ENCODE results near the gene CNTNAP2. TPM values are rescaled to one million over a fixed set of nuclear protein-coding genes. Genes with fewer than 3 reads are reported as not detected.

The CNTNAP2 gene
- total and polyA plus RNA-seq, 2 of the 13 experiments (the other 11 are each of a cell fraction or from before 2014, with no cell fraction given): 0.40 to 0.42 TPM

- CTCF ChIA-PET (ENCODE audit: low intra/inter-chr PET ratio, low total read pairs): no interaction called here
- Histone ChIP-seq H3K27me3 (ENCODE audit: control insufficient read depth in 1 of 2, insufficient read depth in 2 of 2, low read length in 2 of 2) (no peaks in the 10 kb centered on the region), H2AFZ (ENCODE audit: low read length) (no peak overlapping the region), H3K27ac (ENCODE audit: extremely low read length, insufficient read depth, low read length) (no peak overlapping the region), H3K9me3 (ENCODE audit: low read length) (no peaks in the 10 kb centered on the region), H3K79me2 (ENCODE audit: insufficient read depth, low read length) (no peaks in the 10 kb centered on the region), H3K4me1 (ENCODE audit: insufficient read depth, low read length) (no peaks in the 10 kb centered on the region), H3K36me3 (replicated peaks in 1 of 2; ENCODE audit: control insufficient read depth in 1 of 2, insufficient read depth in 2 of 2, low read length in 2 of 2) (no peaks in the 10 kb centered on the region), H3K4me2 (ENCODE audit: low read depth, low read length) (no peak overlapping the region), H3K4me3 (replicated peaks in 1 of 3; ENCODE audit: insufficient read depth in 1 of 3, low read depth in 2 of 3, low read length in 3 of 3) (no peak overlapping the region), H4K20me1 (ENCODE audit: insufficient read depth, low read length) (no peaks in the 10 kb centered on the region), H3K9ac (ENCODE audit: insufficient read depth, low read depth, low read length) (no peak overlapping the region)
- WGBS (ENCODE audit: low lambda C conversion rate): 15% methylated on average over 4 of the region's 4 CpGs
- intact Hi-C loops (cut with micrococcal nuclease; ENCODE audit: unreplicated experiment) (no loop called here), in situ Hi-C loops (cut with HindIII; ENCODE audit: extremely low pct_ligation_motif_present, low pct_unique_long_range_greater_than_20kb) (no loop called here)
- no peak for ATAC-seq
- POLR2A ChIA-PET: no interaction called here
- no peak for FAIRE-seq
- BruUV-seq (replicated peaks): no TSS peak
- DNase-seq (ENCODE audit: low spot score): no peak
- no peak for TF ChIP-seq ZNF317 (CRISPR knock-in tag; IDR thresholded peaks at IDR 0.05)
- TF ChIP-seq NFIC (IDR thresholded peaks at IDR 0.05; ENCODE audit: low read length): no peak
- TF ChIP-seq FUBP1 (CRISPR knock-in tag; IDR thresholded peaks at IDR 0.05; ENCODE audit: borderline replicate concordance): no peak
- no peak for TF ChIP-seq BCL6 (CRISPR knock-in tag; IDR thresholded peaks at IDR 0.05)
- no peak for TF ChIP-seq TERF1 (CRISPR knock-in tag; IDR thresholded peaks at IDR 0.05)
- no peak for TF ChIP-seq ZNF569 (CRISPR knock-in tag; IDR thresholded peaks at IDR 0.05; ENCODE audit: borderline replicate concordance)
- no peak for TF ChIP-seq GTF2F1 (IDR thresholded peaks at IDR 0.05; ENCODE audit: low read length)
- TF ChIP-seq ADNP (CRISPR knock-in tag; IDR thresholded peaks at IDR 0.05): no peak
- no peak for TF ChIP-seq ZNF333 (CRISPR knock-in tag; IDR thresholded peaks at IDR 0.05; ENCODE audit: borderline replicate concordance)
- TF ChIP-seq ZFP41 (CRISPR knock-in tag; IDR thresholded peaks at IDR 0.05; ENCODE audit: borderline replicate concordance): no peak
- no peak for TF ChIP-seq ZFP82 (CRISPR knock-in tag; IDR thresholded peaks at IDR 0.05; ENCODE audit: borderline replicate concordance)
- no peak for TF ChIP-seq PRMT3 (CRISPR knock-in tag; IDR thresholded peaks at IDR 0.05; ENCODE audit: borderline replicate concordance, low read depth)
These were observed 1648.7 kb downstream of the CNTNAP2 start for GRCh38 chr7:147765301-147765700.
